ENCODE results near the gene KDM1A. TPM values are rescaled to one million over a fixed set of nuclear protein-coding genes. Genes with fewer than 3 reads are reported as not detected.

KDM1A gene
- total RNA-seq, 1 donor from 2014 or later: 332 TPM

- Histone ChIP-seq H3K4me1 (no peaks in the 10 kb centered on the region), H3K4me2 (no peak overlapping the region), H4K20me1 (ENCODE audit: low read depth) (peaks cover 85% of the 10 kb centered on the region), H3K27me3 (no peaks in the 10 kb centered on the region), H2AFZ (replicated peaks) (no peak overlapping the region), H3K27ac (no peak overlapping the region), H3K9me3 (ENCODE audit: low read depth) (no peaks in the 10 kb centered on the region), H3F3A (ENCODE audit: low read depth) (peaks cover 8% of the 10 kb centered on the region), H3K4me3 (no peak overlapping the region), H3K36me3 (peaks cover 23% of the 10 kb centered on the region), H3K9ac (no peak overlapping the region), H3K79me2 (ENCODE audit: low read depth) (peaks cover 37% of the 10 kb centered on the region)
- Mint-ChIP-seq H3K4me3 (no peak overlapping the region), H3K27me3 (ENCODE audit: insufficient read depth, low read depth) (no peaks in the 10 kb centered on the region), H3K4me1 (no peaks in the 10 kb centered on the region), H3K36me3 (peaks cover 37% of the 10 kb centered on the region), H3K27ac (no peak overlapping the region), H3K9me3 (no peaks in the 10 kb centered on the region)
- TF ChIP-seq EZH2 (IDR thresholded peaks at IDR 0.05): no peak
- TF ChIP-seq CTCF (IDR thresholded peaks at IDR 0.05): no peak
- no peak for TF ChIP-seq EZH2phosphoT487 (IDR thresholded peaks at IDR 0.05)
- DNase-seq (ENCODE audit: low spot score): no peak
Observed at GRCh38 chr1:23066075-23066474, 46.8 kb downstream of the KDM1A start.

- no peak overlapping the region for H3K4me3 Mint-ChIP-seq
- no peaks in the 10 kb centered on the region for H3K27me3 Mint-ChIP-seq (ENCODE audit: insufficient read depth, low read depth)
- H3K4me1 ChIP-seq: no peaks in the 10 kb centered on the region
- peaks cover 49% of the 10 kb centered on the region for H3K36me3 Mint-ChIP-seq
- no peak overlapping the region for H3K9ac ChIP-seq
- H3K4me1 Mint-ChIP-seq: no peaks in the 10 kb centered on the region
- no peaks in the 10 kb centered on the region for H3K9me3 Mint-ChIP-seq
- H3K36me3 ChIP-seq: peaks cover 37% of the 10 kb centered on the region
- DNase-seq (ENCODE audit: low spot score): no peak
- no peaks in the 10 kb centered on the region for H3K9me3 ChIP-seq (ENCODE audit: low read depth)
- no peak overlapping the region for H3K27ac Mint-ChIP-seq
- H3K79me2 ChIP-seq (ENCODE audit: low read depth): peaks cover 28% of the 10 kb centered on the region
- TF ChIP-seq CTCF (IDR thresholded peaks at IDR 0.05) (no peak), EZH2 (IDR thresholded peaks at IDR 0.05) (no peak), EZH2phosphoT487 (IDR thresholded peaks at IDR 0.05) (no peak)
- peaks cover 5% of the 10 kb centered on the region for H3F3A ChIP-seq (ENCODE audit: low read depth)
- H3K4me2 ChIP-seq: no peak overlapping the region
- peaks cover 56% of the 10 kb centered on the region for H4K20me1 ChIP-seq (ENCODE audit: low read depth)
- H3K27me3 ChIP-seq: no peaks in the 10 kb centered on the region
- H3K4me3 ChIP-seq: no peak overlapping the region
- peak overlapping the region; percentile 27 for H3K27ac ChIP-seq
- no peak overlapping the region for H2AFZ ChIP-seq (replicated peaks)
Observed at GRCh38 chr1:23069149-23069548, 49.9 kb downstream of the KDM1A start.

- H3K27ac Mint-ChIP-seq: no peak overlapping the region
- H4K20me1 ChIP-seq (ENCODE audit: low read depth): peaks cover 51% of the 10 kb centered on the region
- no peak overlapping the region for H3K4me3 ChIP-seq
- H3K4me1 ChIP-seq: no peaks in the 10 kb centered on the region
- no peaks in the 10 kb centered on the region for H3K27me3 Mint-ChIP-seq (ENCODE audit: insufficient read depth, low read depth)
- no peak for DNase-seq (ENCODE audit: low spot score)
- peaks cover 23% of the 10 kb centered on the region for H3K79me2 ChIP-seq (ENCODE audit: low read depth)
- TF ChIP-seq EZH2 (IDR thresholded peaks at IDR 0.05): no peak
- no peak for TF ChIP-seq CTCF (IDR thresholded peaks at IDR 0.05)
- TF ChIP-seq EZH2phosphoT487 (IDR thresholded peaks at IDR 0.05): no peak
- H3K4me2 ChIP-seq: no peak overlapping the region
- H3K4me1 Mint-ChIP-seq: no peaks in the 10 kb centered on the region
- H3K27ac ChIP-seq: peak overlapping the region; percentile 27
- H3K36me3 ChIP-seq: peaks cover 40% of the 10 kb centered on the region
- H3K9me3 Mint-ChIP-seq: no peaks in the 10 kb centered on the region
- H3K4me3 Mint-ChIP-seq: no peak overlapping the region
- no peaks in the 10 kb centered on the region for H3K9me3 ChIP-seq (ENCODE audit: low read depth)
- no peaks in the 10 kb centered on the region for H3K27me3 ChIP-seq
- no peak overlapping the region for H2AFZ ChIP-seq (replicated peaks)
- peaks cover 51% of the 10 kb centered on the region for H3K36me3 Mint-ChIP-seq
- H3F3A ChIP-seq (ENCODE audit: low read depth): peaks cover 3% of the 10 kb centered on the region
- H3K9ac ChIP-seq: no peak overlapping the region
Observed at GRCh38 chr1:23069675-23070074, 50.4 kb downstream of the KDM1A start.

Measured in neural progenitor cell (in vitro differentiated cells).